C4-2B (cell line): ENCODE data around the gene FDCSP.
"Not testable (repeated sequence)": the region's sequence is repeated elsewhere in the genome, so short reads cannot be mapped to it uniquely, and the experiment has no call there.

ENCODE experiments used
- CTCF ChIP-seq: fragments of 450-650 bp; conservative IDR thresholded peaks from 2 replicates; pipeline ENCODE4 v1.5.1; 2017; ENCODE audit warnings: mild to moderate bottlenecking
- ZFX ChIP-seq: fragments of 450-650 bp; IDR thresholded peaks from 2 replicates; pipeline ENCODE4 v1.6.1; 2017

GRCh38 chr4:70242297-70242696 lies 16.4 kb downstream of the FDCSP start, which contains the start of gene CSN3:
- not testable (repeated sequence) for TF ChIP-seq CTCF, ZFX
